ENCODE results near the gene ZDHHC14. TPM values are rescaled to one million over a fixed set of nuclear protein-coding genes. Genes with fewer than 3 reads are reported as not detected.

ZDHHC14 gene
- polyA plus RNA-seq, 2 of the 4 experiments (the other 2 are of a cell fraction): 2.2 to 2.8 TPM

DNA sequence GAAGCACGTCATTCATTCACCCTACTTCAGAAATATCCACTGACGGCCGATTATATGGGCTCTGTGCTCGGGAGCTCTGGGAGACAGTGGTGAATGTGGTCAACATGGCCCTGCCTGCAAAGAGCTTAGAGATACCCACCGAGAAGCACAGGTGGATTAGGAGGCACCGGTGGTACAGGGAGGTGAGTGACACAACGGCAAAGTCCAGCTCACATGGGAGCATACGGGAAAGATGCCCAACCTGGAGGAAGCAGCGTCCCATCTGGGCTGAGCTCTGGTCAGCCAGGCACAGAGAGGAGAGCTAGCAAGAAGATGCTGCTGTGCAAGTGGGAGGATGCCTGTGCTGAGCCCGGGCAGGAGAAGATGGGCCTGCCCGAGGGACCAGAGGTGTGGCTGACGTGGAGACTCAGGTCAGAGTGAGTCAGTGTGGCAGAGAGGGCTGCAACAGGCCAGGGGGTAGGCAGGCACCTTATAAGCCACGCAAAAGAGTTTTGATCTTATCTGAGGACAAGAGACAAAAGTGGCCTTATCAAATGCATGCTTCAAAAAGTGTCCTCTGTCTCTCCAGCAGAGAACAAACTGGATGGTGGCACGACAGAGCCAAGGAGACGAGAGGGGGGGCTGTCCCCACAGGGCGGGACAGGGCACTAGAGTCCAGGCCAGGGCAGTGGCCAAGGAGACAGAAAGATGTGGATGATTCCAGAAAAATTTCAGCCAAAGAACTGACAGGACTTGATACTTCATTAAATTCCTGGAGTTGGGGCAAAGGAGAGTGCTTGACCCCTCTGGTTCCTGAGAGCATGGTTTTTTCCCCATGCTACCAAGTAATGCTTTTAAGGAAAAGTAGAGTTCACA lies 227.5 kb downstream of the ZDHHC14 start:
- WGBS (ENCODE audit: missing lambda C conversion rate): 86% methylated on average over 13 of the region's 16 CpGs
- ATAC-seq (no peak), DNase-seq (ENCODE audit: low read depth in 1 of 2, low spot score in 1 of 2) (no peak), FAIRE-seq (no peak)
- POLR2A ChIA-PET: no interaction called here
- no peaks in the 10 kb centered on the region for H3K9me3 ChIP-seq
- peaks cover 16% of the 10 kb centered on the region for H3K4me1 ChIP-seq
- H3K4me3 ChIP-seq: no peak overlapping the region
- no peak overlapping the region for H3K27ac ChIP-seq
- CTCF ChIA-PET: interaction anchor here (0.7 kb wide), 1 partner anchor 78 kb away, joined by 3 read pairs; no protein-coding TSS in a partner anchor
- no peak overlapping the region for H3K4me2 ChIP-seq
- TF ChIP-seq EHMT2 (IDR thresholded peaks at IDR 0.05; ENCODE audit: low read depth) (no peak), CEBPB (IDR thresholded peaks at IDR 0.05) (no peak), CHD4 (IDR thresholded peaks at IDR 0.05; ENCODE audit: borderline replicate concordance) (no peak), FOSL2 (IDR thresholded peaks at IDR 0.05) (no peak), FOSL2 (CRISPR knock-in tag; IDR thresholded peaks at IDR 0.05) (no peak), MYC (IDR thresholded peaks at IDR 0.05; ENCODE audit: borderline replicate concordance, low read length) (no peak), E2F6 (IDR thresholded peaks at IDR 0.05; ENCODE audit: borderline replicate concordance, low read depth) (no peak), ZNF302 (CRISPR knock-in tag; IDR thresholded peaks at IDR 0.05) (no peak), MAZ (IDR thresholded peaks at IDR 0.05; ENCODE audit: borderline replicate concordance, low read depth, low read length) (no peak), BHLHE40 (IDR thresholded peaks at IDR 0.05; ENCODE audit: low read depth, low read length) (no peak), NR3C1 (IDR thresholded peaks at IDR 0.05) (no peak), SREBF2 (IDR thresholded peaks at IDR 0.05) (no peak), HDAC2 (IDR thresholded peaks at IDR 0.05) (no peak)
- TF ChIP-seq, protein P1, sequence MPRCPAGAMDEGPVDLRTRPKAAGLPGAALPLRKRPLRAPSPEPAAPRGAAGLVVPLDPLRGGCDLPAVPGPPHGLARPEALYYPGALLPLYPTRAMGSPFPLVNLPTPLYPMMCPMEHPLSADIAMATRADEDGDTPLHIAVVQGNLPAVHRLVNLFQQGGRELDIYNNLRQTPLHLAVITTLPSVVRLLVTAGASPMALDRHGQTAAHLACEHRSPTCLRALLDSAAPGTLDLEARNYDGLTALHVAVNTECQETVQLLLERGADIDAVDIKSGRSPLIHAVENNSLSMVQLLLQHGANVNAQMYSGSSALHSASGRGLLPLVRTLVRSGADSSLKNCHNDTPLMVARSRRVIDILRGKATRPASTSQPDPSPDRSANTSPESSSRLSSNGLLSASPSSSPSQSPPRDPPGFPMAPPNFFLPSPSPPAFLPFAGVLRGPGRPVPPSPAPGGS (IDR thresholded peaks at IDR 0.05): no peak
- TF ChIP-seq, protein P2, sequence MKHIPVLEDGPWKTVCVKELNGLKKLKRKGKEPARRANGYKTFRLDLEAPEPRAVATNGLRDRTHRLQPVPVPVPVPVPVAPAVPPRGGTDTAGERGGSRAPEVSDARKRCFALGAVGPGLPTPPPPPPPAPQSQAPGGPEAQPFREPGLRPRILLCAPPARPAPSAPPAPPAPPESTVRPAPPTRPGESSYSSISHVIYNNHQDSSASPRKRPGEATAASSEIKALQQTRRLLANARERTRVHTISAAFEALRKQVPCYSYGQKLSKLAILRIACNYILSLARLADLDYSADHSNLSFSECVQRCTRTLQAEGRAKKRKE (CRISPR knock-in tag; IDR thresholded peaks at IDR 0.05; ENCODE audit: low read depth): no peak

DNA sequence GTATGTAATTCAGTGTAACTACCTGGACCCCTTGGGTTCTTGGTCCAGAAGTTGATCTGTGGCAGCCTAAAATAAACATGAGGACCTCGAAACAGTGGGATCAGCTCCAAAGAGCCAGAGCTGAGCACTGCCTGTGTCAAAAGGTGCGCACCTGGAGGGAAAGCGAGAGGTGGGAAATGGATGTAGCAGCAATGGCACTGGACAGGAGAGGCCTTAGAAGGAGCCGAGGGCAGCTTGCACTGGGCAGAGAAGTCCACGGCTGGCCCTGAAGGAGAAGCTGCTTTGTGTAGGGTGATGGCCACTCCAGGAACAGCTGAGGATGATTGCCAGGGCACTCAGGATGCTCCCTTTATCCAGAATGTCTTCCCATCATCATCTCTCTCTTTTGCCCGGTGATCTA lies 228.1 kb downstream of the ZDHHC14 start:
- no peak for TF ChIP-seq ESRRA (IDR thresholded peaks at IDR 0.05; ENCODE audit: borderline replicate concordance, low read length)
- TF ChIP-seq EHMT2 (IDR thresholded peaks at IDR 0.05; ENCODE audit: low read depth): no peak
- TF ChIP-seq, protein P2 (CRISPR knock-in tag; IDR thresholded peaks at IDR 0.05; ENCODE audit: low read depth): no peak
- TF ChIP-seq KDM5A (IDR thresholded peaks at IDR 0.05): no peak
- TF ChIP-seq MYC (IDR thresholded peaks at IDR 0.05; ENCODE audit: borderline replicate concordance, low read length): no peak
- TF ChIP-seq MAZ (IDR thresholded peaks at IDR 0.05; ENCODE audit: borderline replicate concordance, low read depth, low read length): no peak
- TF ChIP-seq NPAS2 (CRISPR knock-in tag; IDR thresholded peaks at IDR 0.05; ENCODE audit: borderline replicate concordance): no peak
- TF ChIP-seq CEBPB (IDR thresholded peaks at IDR 0.05): no peak
- TF ChIP-seq E2F6 (IDR thresholded peaks at IDR 0.05; ENCODE audit: borderline replicate concordance, low read depth): no peak
- DNase-seq (ENCODE audit: low read depth in 1 of 2, low spot score in 1 of 2): no peak
- Histone ChIP-seq H3K4me2 (no peak overlapping the region), H3K4me1 (peaks cover 22% of the 10 kb centered on the region), H3K9me3 (no peaks in the 10 kb centered on the region), H3K4me3 (no peak overlapping the region), H3K27ac (no peak overlapping the region)
- ChIA-PET CTCF (no interaction called here), POLR2A (no interaction called here)
- 96% methylated on average over 6 of the region's 6 CpGs for WGBS (ENCODE audit: missing lambda C conversion rate)
- no peak for ATAC-seq
- FAIRE-seq: no peak

All from A549 (cell line).